Upper lobe of right lung (tissue), 1 donor: ENCODE results near the gene CYB5R2. TPM values are rescaled to one million over a fixed set of nuclear protein-coding genes. Genes with fewer than 3 reads are reported as not detected.

Source experiments
- ATAC-seq: fragments of 200-7000 bp; cut with Tn5 transposase; one replicate; pipeline ENCODE4 v1.9.1; 2020; ENCODE audit warnings: mild to moderate bottlenecking, moderate library complexity
- DNase-seq: peaks from one replicate; pipeline ENCODE4 v3.0.0-alpha.2; 2020
- H3K27ac ChIP-seq: fragments of 200-600 bp; one replicate; pipeline ENCODE4 v1.8.0; 2022
- H3K27me3 ChIP-seq: fragments of 200-600 bp; one replicate; pipeline ENCODE4 v1.8.0; 2022; ENCODE audit warnings: mild to moderate bottlenecking
- H3K36me3 ChIP-seq: fragments of 200-600 bp; one replicate; pipeline ENCODE4 v1.8.0; 2022
- H3K4me1 ChIP-seq: fragments of 200-600 bp; one replicate; pipeline ENCODE4 v1.8.0; 2022
- H3K4me3 ChIP-seq: fragments of 200-600 bp; one replicate; pipeline ENCODE4 v1.8.0; 2022; ENCODE audit warnings: mild to moderate bottlenecking
- H3K9me3 ChIP-seq: fragments of 200-600 bp; one replicate; pipeline ENCODE4 v1.8.0; 2022
- CTCF ChIP-seq: fragments of 200-600 bp; IDR thresholded peaks from one replicate; pipeline ENCODE4 v1.8.0; 2022; ENCODE audit warnings: antibody characterized with exemption
- intact Hi-C: fragments of 100-400 bp; cut with DNase I; formaldehyde crosslinking; loops from one replicate; pipeline ENCODE4 v1.11.0; 2022
- total RNA-seq: library from RNA; stranded (reverse); fragmentation: NEBNext Ultra II Directional; extraction: Animal tissue kit (Norgen Biotek cat#: 25700); gene quantifications from one replicate; pipeline ENCODE4 v1.2.1, GENCODE V29; 2021
- donor health status: DM: no; HTN: yes; CAD: no; lungs with severe emphysema.

CYB5R2 gene
- total RNA-seq, 1 donor from 2014 or later, result 14.2 TPM

GRCh38 chr11:7654195-7654705, 19.1 kb downstream of the CYB5R2 start:
- no peak for ATAC-seq
- Histone ChIP-seq H3K36me3 (peaks cover 55% of the 10 kb centered on the region), H3K4me1 (no peaks in the 10 kb centered on the region), H3K4me3 (no peak overlapping the region), H3K27me3 (no peaks in the 10 kb centered on the region), H3K9me3 (no peaks in the 10 kb centered on the region), H3K27ac (no peak overlapping the region)
- no peak for DNase-seq
- TF ChIP-seq CTCF, result no peak
- intact Hi-C loops, result loop anchor here (10.0 kb wide), 1 partner anchor 79 kb away; no protein-coding TSS in a partner anchor

- intact Hi-C loops, result loop anchor here (10.0 kb wide), 1 partner anchor 77 kb away; no protein-coding TSS in a partner anchor
- Histone ChIP-seq H3K4me3 (no peak overlapping the region), H3K36me3 (peaks cover 70% of the 10 kb centered on the region), H3K4me1 (no peaks in the 10 kb centered on the region), H3K27me3 (no peaks in the 10 kb centered on the region), H3K9me3 (no peaks in the 10 kb centered on the region), H3K27ac (no peak overlapping the region)
- DNase-seq (no peak), ATAC-seq (no peak)
- no peak for TF ChIP-seq CTCF
Measured at GRCh38 chr11:7651700-7652099, 21.6 kb downstream of the CYB5R2 start.

- DNase-seq, result no peak
- Histone ChIP-seq H3K4me3 (no peak overlapping the region), H3K4me1 (no peaks in the 10 kb centered on the region), H3K27me3 (no peaks in the 10 kb centered on the region), H3K9me3 (no peaks in the 10 kb centered on the region), H3K27ac (no peak overlapping the region), H3K36me3 (peaks cover 70% of the 10 kb centered on the region)
- peak; percentile 56 for ATAC-seq
- no peak for TF ChIP-seq CTCF
- intact Hi-C loops, result loop anchor here (10.0 kb wide), 1 partner anchor 76 kb away; no protein-coding TSS in a partner anchor
Measured at GRCh38 chr11:7651140-7651551, 22.2 kb downstream of the CYB5R2 start.

GRCh38 chr11:7648264-7648663, 25.0 kb downstream of the CYB5R2 start:
- intact Hi-C loops, result no loop called here
- no peak for TF ChIP-seq CTCF
- no peak overlapping the region for H3K4me3 ChIP-seq
- no peak for ATAC-seq
- H3K27me3 ChIP-seq, result no peaks in the 10 kb centered on the region
- H3K36me3 ChIP-seq, result peaks cover 56% of the 10 kb centered on the region
- no peak overlapping the region for H3K27ac ChIP-seq
- no peak for DNase-seq
- no peaks in the 10 kb centered on the region for H3K9me3 ChIP-seq
- H3K4me1 ChIP-seq, result no peaks in the 10 kb centered on the region

GRCh38 chr11:7646866-7647265, 26.4 kb downstream of the CYB5R2 start:
- no peaks in the 10 kb centered on the region for H3K27me3 ChIP-seq
- DNase-seq (no peak), ATAC-seq (no peak)
- no peak overlapping the region for H3K4me3 ChIP-seq
- peaks cover 56% of the 10 kb centered on the region for H3K36me3 ChIP-seq
- no peaks in the 10 kb centered on the region for H3K4me1 ChIP-seq
- no peak for TF ChIP-seq CTCF
- no peak overlapping the region for H3K27ac ChIP-seq
- intact Hi-C loops, result no loop called here
- no peaks in the 10 kb centered on the region for H3K9me3 ChIP-seq

- Histone ChIP-seq H3K36me3 (peaks cover 53% of the 10 kb centered on the region), H3K27me3 (no peaks in the 10 kb centered on the region), H3K9me3 (no peaks in the 10 kb centered on the region), H3K27ac (no peak overlapping the region), H3K4me1 (no peaks in the 10 kb centered on the region), H3K4me3 (no peak overlapping the region)
- no peak for TF ChIP-seq CTCF
- no peak for ATAC-seq
- DNase-seq, result no peak
- intact Hi-C loops, result no loop called here
Measured at GRCh38 chr11:7645206-7645605, 28.1 kb downstream of the CYB5R2 start.
